CD4-positive, alpha-beta T cell treated with Interleukin-1 beta for 1 hour (primary cell): ENCODE measurements around the gene HIGD2A.

Experiments used
- DNase-seq, 2 donors: peaks; one replicate each; pipeline ENCODE4 v3.0.0-alpha.2; 2020 to 2022

Gene HIGD2A

GRCh38 chr5:176369934-176370711 lies 18.4 kb upstream of the HIGD2A start:
- DNase-seq = no peak

- peak in 1 of 2 donors; percentile 50 for DNase-seq
Observed at GRCh38 chr5:176371621-176372539, 16.7 kb upstream of the HIGD2A start.

- no peak for DNase-seq
Observed at GRCh38 chr5:176373100-176373818, 15.3 kb upstream of the HIGD2A start.

GRCh38 chr5:176379881-176380280 lies 8.7 kb upstream of the HIGD2A start:
- no peak for DNase-seq

- DNase-seq = no peak
Observed at GRCh38 chr5:176381423-176381822, 7.1 kb upstream of the HIGD2A start.

GRCh38 chr5:176381979-176382378 lies 6.6 kb upstream of the HIGD2A start:
- no peak for DNase-seq

- DNase-seq = no peak
Observed at GRCh38 chr5:176382721-176383120, 5.8 kb upstream of the HIGD2A start.

GRCh38 chr5:176383248-176383905 lies 5.2 kb upstream of the HIGD2A start:
- no peak for DNase-seq

- DNase-seq = no peak
Observed at GRCh38 chr5:176383961-176384360, 4.6 kb upstream of the HIGD2A start.

GRCh38 chr5:176384366-176384930 lies 4.1 kb upstream of the HIGD2A start:
- DNase-seq = no peak

- DNase-seq = no peak
Observed at GRCh38 chr5:176384991-176385390, 3.6 kb upstream of the HIGD2A start.

- no peak for DNase-seq
Observed at GRCh38 chr5:176386491-176386890, 2.1 kb upstream of the HIGD2A start.

- DNase-seq = no peak
Observed at GRCh38 chr5:176387384-176387925, 1.1 kb upstream of the HIGD2A start.

GRCh38 chr5:176388003-176388443 lies 528 bp upstream of the HIGD2A start:
- DNase-seq = no peak

- no peak for DNase-seq
Observed at GRCh38 chr5:176389135-176390123, 878 bp downstream of the HIGD2A start.

GRCh38 chr5:176391479-176391878 lies 2.9 kb downstream of the HIGD2A start:
- DNase-seq = no peak

GRCh38 chr5:176391999-176392398 lies 3.4 kb downstream of the HIGD2A start:
- no peak for DNase-seq

- DNase-seq = no peak
Observed at GRCh38 chr5:176392526-176392925, 4.0 kb downstream of the HIGD2A start.

- DNase-seq = no peak
Observed at GRCh38 chr5:176394096-176394495, 5.5 kb downstream of the HIGD2A start.

- DNase-seq = no peak
Observed at GRCh38 chr5:176394881-176395675, 6.5 kb downstream of the HIGD2A start.
